ENCODE data around the gene ZNF132.

DNA sequence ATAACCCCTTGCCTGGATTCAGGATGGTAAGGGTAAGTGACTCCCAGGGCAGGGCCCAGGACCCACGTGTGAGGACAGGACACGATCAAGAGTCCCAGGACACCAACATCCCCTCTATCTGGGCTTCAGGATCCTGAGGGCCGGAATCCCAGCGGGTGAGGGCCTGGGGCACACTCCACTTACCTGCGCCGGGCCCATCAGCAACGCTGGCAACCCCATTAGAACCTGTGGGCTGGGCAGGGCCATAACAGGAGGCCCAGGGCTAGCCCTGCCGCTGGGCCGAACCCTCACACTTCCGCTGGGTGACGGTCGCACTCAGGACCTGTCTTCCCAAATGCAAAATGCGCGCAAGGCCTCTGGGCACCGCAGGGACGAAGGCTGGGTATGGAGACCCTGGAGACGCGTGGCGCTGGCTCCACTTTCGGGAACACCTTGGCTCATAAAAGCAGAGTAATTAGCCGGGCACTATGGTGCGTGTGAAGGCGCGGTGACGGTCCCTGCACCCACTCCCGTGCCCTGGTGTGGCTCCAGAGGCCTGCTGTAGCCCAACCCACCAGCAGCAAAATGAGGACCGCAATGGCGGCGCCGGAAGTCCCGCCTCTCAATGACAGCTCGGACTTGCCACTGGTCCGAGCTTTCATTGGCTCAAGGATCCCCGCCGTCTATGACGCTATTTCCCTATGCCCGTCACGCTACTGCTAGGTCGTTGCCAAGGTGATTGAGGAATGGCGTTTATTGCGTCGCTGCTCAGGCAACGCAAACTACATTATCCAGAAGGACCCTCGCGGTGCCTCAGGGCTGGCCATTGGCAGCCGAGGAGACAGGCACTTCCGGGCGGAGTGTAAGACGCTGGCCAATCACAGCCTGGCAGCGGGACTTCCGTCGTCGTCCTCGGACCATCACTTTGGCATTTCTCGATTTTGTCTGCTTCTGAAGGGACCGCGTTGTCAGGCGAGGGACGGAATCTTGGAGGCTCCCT, at the start of gene ZNF132:
- peak; percentile 67 for TF ChIP-seq POLR2AphosphoS5 (IDR thresholded peaks at IDR 0.05)
- TF ChIP-seq, protein P1, sequence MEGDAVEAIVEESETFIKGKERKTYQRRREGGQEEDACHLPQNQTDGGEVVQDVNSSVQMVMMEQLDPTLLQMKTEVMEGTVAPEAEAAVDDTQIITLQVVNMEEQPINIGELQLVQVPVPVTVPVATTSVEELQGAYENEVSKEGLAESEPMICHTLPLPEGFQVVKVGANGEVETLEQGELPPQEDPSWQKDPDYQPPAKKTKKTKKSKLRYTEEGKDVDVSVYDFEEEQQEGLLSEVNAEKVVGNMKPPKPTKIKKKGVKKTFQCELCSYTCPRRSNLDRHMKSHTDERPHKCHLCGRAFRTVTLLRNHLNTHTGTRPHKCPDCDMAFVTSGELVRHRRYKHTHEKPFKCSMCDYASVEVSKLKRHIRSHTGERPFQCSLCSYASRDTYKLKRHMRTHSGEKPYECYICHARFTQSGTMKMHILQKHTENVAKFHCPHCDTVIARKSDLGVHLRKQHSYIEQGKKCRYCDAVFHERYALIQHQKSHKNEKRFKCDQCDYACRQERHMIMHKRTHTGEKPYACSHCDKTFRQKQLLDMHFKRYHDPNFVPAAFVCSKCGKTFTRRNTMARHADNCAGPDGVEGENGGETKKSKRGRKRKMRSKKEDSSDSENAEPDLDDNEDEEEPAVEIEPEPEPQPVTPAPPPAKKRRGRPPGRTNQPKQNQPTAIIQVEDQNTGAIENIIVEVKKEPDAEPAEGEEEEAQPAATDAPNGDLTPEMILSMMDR (IDR thresholded peaks at IDR 0.05), result no peak
- TF ChIP-seq POLR2A (IDR thresholded peaks at IDR 0.05), result peak; percentile 35 to 38
- TF ChIP-seq EP300 (IDR thresholded peaks at IDR 0.05), result no peak

Data from gastroesophageal sphincter (tissue), 3 donors.